Esophagus muscularis mucosa (tissue), 4 donors: ENCODE results near the gene DAAM2. TPM values are rescaled to one million over a fixed set of nuclear protein-coding genes. Genes with fewer than 3 reads are reported as not detected.

Experiments used
- DNase-seq: peaks from one replicate; pipeline ENCODE4 v3.0.0-alpha.2; 2017; ENCODE audit errors: extremely low spot score
- H3K27ac ChIP-seq, 4 donors: fragments of 200-600 bp; sonication (generic); replicated peaks in 1 of 4; 1 replicate in 3 of 4; 2 replicates in 1 of 4; pipeline ENCODE4 v1.5.1; 2016 to 2019; ENCODE audit warnings: mild to moderate bottlenecking in 1 of 4
- H3K27me3 ChIP-seq, 4 donors: fragments of 200-600 bp; sonication (generic); one replicate each; pipeline versions ENCODE4 v1.5.1 to v1.6.0; 2016 to 2019
- H3K36me3 ChIP-seq, 4 donors: fragments of 200-600 bp; sonication (generic); one replicate each; pipeline ENCODE4 v1.5.1; 2016 to 2019
- H3K4me1 ChIP-seq, 4 donors: fragments of 200-600 bp; sonication (generic); one replicate each; pipeline ENCODE4 v1.5.1; 2016 to 2019
- H3K4me3 ChIP-seq, 4 donors: fragments of 200-600 bp; sonication (generic); 1 replicate in 2 of 4; 2 replicates in 2 of 4; pipeline ENCODE4 v1.5.1; 2016 to 2019; ENCODE audit warnings: mild to moderate bottlenecking in 4 of 4, moderate library complexity in 1 of 4
- H3K9me3 ChIP-seq, 4 donors: fragments of 200-600 bp; sonication (generic); 1 replicate in 3 of 4; 2 replicates in 1 of 4; pipeline ENCODE4 v1.5.1; 2016 to 2019
- EP300 ChIP-seq: sonication (generic); formaldehyde crosslinking; IDR thresholded peaks from one replicate; pipeline ENCODE4 v1.6.1; 2017; ENCODE audit warnings: antibody characterized with exemption
- POLR2A ChIP-seq: fragments of 450-650 bp; IDR thresholded peaks from one replicate; pipeline ENCODE4 v1.6.1; 2017; ENCODE audit warnings: antibody characterized with exemption, moderate library complexity, mild to moderate bottlenecking, low read depth
- POLR2AphosphoS5 ChIP-seq, 2 donors: sonication (generic); formaldehyde crosslinking; IDR thresholded peaks; one replicate each; pipeline ENCODE4 v1.6.1; 2017; ENCODE audit warnings: antibody characterized with exemption in 2 of 2
- WGBS: methylation state at CpG from one replicate; pipeline ENCODE4 v1.1.5; 2018; 5-methylcytosine and 5-hydroxymethylcytosine counted together
- intact Hi-C: fragments of 100-400 bp; cut with DNase I; formaldehyde crosslinking; loops from one replicate; pipeline ENCODE4 v1.15.1; 2023
- total RNA-seq, 4 donors: library from RNA; depleted of rRNA; stranded (reverse); fragments of >200 nt; gene quantifications; one replicate each; pipeline versions ENCODE4 v1.1.0 to v1.2.1, GENCODE V29; 2016
- TF ChIP-seq, protein P1 (sequence below), 3 experiments: fragments of 200-600 bp in 2 of 3; fragments of 450-650 bp in 1 of 3; sonication (generic) in 2 of 3; IDR thresholded peaks; one replicate each; pipeline ENCODE4 v1.5.1; 2017 to 2019; ENCODE audit warnings: antibody characterized with exemption in 3 of 3, mild to moderate bottlenecking in 2 of 3, moderate library complexity in 1 of 3

DAAM2 gene
- total RNA-seq, 4 donors from 2014 or later: 221 to 446 (median 392) TPM

GRCh38 chr6:39849764-39850163 lies 57.6 kb downstream of the DAAM2 start:
- H3K27me3 ChIP-seq: no peaks in the 10 kb centered on the region
- H3K27ac ChIP-seq: peak overlapping the region; percentile 42 to 87 (median 73)
- no peaks in the 10 kb centered on the region for H3K36me3 ChIP-seq
- H3K9me3 ChIP-seq: no peaks in the 10 kb centered on the region
- H3K4me3 ChIP-seq: no peak overlapping the region
- intact Hi-C loops: no loop called here
- no peak for TF ChIP-seq EP300
- TF ChIP-seq, protein P1, sequence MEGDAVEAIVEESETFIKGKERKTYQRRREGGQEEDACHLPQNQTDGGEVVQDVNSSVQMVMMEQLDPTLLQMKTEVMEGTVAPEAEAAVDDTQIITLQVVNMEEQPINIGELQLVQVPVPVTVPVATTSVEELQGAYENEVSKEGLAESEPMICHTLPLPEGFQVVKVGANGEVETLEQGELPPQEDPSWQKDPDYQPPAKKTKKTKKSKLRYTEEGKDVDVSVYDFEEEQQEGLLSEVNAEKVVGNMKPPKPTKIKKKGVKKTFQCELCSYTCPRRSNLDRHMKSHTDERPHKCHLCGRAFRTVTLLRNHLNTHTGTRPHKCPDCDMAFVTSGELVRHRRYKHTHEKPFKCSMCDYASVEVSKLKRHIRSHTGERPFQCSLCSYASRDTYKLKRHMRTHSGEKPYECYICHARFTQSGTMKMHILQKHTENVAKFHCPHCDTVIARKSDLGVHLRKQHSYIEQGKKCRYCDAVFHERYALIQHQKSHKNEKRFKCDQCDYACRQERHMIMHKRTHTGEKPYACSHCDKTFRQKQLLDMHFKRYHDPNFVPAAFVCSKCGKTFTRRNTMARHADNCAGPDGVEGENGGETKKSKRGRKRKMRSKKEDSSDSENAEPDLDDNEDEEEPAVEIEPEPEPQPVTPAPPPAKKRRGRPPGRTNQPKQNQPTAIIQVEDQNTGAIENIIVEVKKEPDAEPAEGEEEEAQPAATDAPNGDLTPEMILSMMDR (IDR thresholded peaks at IDR 0.05): no peak
- peaks cover 77 to 99% (median 96%) of the 10 kb centered on the region in 4 donors for H3K4me1 ChIP-seq
- no peak for DNase-seq
- WGBS: 68% methylated on average over 5 of the region's 6 CpGs

DNA sequence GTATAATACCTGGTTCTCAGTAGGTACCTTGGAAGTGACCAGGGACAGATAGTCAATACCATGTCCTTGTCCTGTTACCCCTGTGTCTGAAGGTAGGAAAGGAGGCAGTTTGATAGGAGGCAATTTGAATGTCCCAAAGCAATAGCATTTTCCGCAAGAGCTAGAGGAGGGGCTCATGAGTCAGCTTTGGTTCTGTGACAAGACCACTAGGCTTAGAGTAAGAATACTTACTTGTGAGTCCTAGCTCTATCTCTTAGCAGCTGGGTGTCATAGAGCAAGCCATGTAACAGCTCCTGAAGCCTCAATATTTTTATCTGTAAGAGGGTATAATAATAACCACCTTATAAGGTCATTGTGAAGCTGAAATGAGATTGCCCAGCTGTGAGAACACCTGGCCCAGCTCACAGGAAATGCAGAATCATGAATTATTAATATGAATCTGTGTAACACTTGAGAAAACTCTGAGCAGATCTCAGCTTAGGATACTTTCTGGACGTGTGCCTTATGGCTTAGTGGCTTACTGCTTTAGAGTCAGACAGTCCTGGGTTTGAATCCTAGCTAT lies 58.6 kb downstream of the DAAM2 start:
- TF ChIP-seq POLR2AphosphoS5 (IDR thresholded peaks at IDR 0.05): peak in 1 of 2 donors; percentile 7
- TF ChIP-seq, protein P1 (IDR thresholded peaks at IDR 0.05): no peak
- Histone ChIP-seq H3K36me3 (peaks cover 0 to 4% (median under 1%) of the 10 kb centered on the region in 4 donors), H3K4me1 (peaks cover 74 to 100% (median 100%) of the 10 kb centered on the region in 4 donors), H3K27ac (peak overlapping the region; percentile 42 to 87 (median 73)), H3K27me3 (no peaks in the 10 kb centered on the region), H3K4me3 (no peak overlapping the region), H3K9me3 (no peaks in the 10 kb centered on the region)
- WGBS: 41% methylated on average over 2 of the region's 2 CpGs
- intact Hi-C loops: no loop called here
- no peak for DNase-seq

- intact Hi-C loops: no loop called here
Measured at GRCh38 chr6:39851331-39851730, 59.2 kb downstream of the DAAM2 start.

GRCh38 chr6:39852324-39852723 lies 60.1 kb downstream of the DAAM2 start:
- TF ChIP-seq POLR2A: no peak
- no peak for TF ChIP-seq EP300
- TF ChIP-seq POLR2AphosphoS5 (IDR thresholded peaks at IDR 0.05): no peak
- TF ChIP-seq, protein P1 (IDR thresholded peaks at IDR 0.05): no peak
- H3K27ac ChIP-seq: peak overlapping the region; percentile 62 to 87 (median 73)

More at GRCh38 chr6:39851331-39851730, 59.2 kb downstream of the DAAM2 start:
- 61% methylated on average over 4 of the region's 4 CpGs for WGBS
- no peak overlapping the region for H3K4me3 ChIP-seq
- peak overlapping the region; percentile 42 to 87 (median 73) for H3K27ac ChIP-seq
- H3K36me3 ChIP-seq: peaks cover 0 to 10% (median 4%) of the 10 kb centered on the region in 4 donors
- H3K4me1 ChIP-seq: peaks cover 69 to 100% (median 100%) of the 10 kb centered on the region in 4 donors
- TF ChIP-seq POLR2AphosphoS5 (IDR thresholded peaks at IDR 0.05): no peak
- TF ChIP-seq, protein P1 (IDR thresholded peaks at IDR 0.05): no peak
- TF ChIP-seq POLR2A: no peak
- TF ChIP-seq EP300: no peak
- H3K27me3 ChIP-seq: no peaks in the 10 kb centered on the region
- no peaks in the 10 kb centered on the region for H3K9me3 ChIP-seq
- no peak for DNase-seq

GRCh38 chr6:39853604-39854003 lies 61.4 kb downstream of the DAAM2 start:
- Histone ChIP-seq H3K9me3 (no peaks in the 10 kb centered on the region), H3K27ac (peak overlapping the region; percentile 62 to 87 (median 73)), H3K4me3 (no peak overlapping the region), H3K4me1 (peaks cover 48 to 90% (median 82%) of the 10 kb centered on the region in 4 donors), H3K27me3 (no peaks in the 10 kb centered on the region), H3K36me3 (peaks cover 9 to 32% (median 21%) of the 10 kb centered on the region in 4 donors)
- TF ChIP-seq, protein P1 (IDR thresholded peaks at IDR 0.05): no peak
- TF ChIP-seq POLR2AphosphoS5 (IDR thresholded peaks at IDR 0.05) (no peak), POLR2A (no peak), EP300 (no peak)
- DNase-seq: no peak
- whole genome bisulfite sequencing: 96% methylated on average over 3 of the region's 3 CpGs
- intact Hi-C loops: no loop called here

More at GRCh38 chr6:39852324-39852723, 60.1 kb downstream of the DAAM2 start:
- peaks cover 60 to 98% (median 94%) of the 10 kb centered on the region in 4 donors for H3K4me1 ChIP-seq
- intact Hi-C loops: no loop called here
- no peak overlapping the region for H3K4me3 ChIP-seq
- no peaks in the 10 kb centered on the region for H3K9me3 ChIP-seq
- peaks cover 6 to 20% (median 13%) of the 10 kb centered on the region in 4 donors for H3K36me3 ChIP-seq
- H3K27me3 ChIP-seq: no peaks in the 10 kb centered on the region
- 75% methylated on average over 2 of the region's 9 CpGs for WGBS
- no peak for DNase-seq
